ENCODE results near the gene WRAP53.

WRAP53 gene

GRCh38 chr17:7710301-7710700 is 22.0 kb downstream of the WRAP53 start:
- no peak for DNase-seq

GRCh38 chr17:7711051-7711755 is 22.9 kb downstream of the WRAP53 start:
- DNase-seq, result no peak

- no peak for DNase-seq
Observed at GRCh38 chr17:7712111-7712771, 24.0 kb downstream of the WRAP53 start.

GRCh38 chr17:7713782-7714181 is 25.5 kb downstream of the WRAP53 start:
- no peak for DNase-seq

GRCh38 chr17:7714721-7715594 is 26.7 kb downstream of the WRAP53 start:
- no peak for DNase-seq

- DNase-seq, result no peak
Observed at GRCh38 chr17:7715936-7716886, 27.9 kb downstream of the WRAP53 start.

GRCh38 chr17:7716901-7717755 is 28.9 kb downstream of the WRAP53 start, which contains the start of gene DNAH2:
Gene DNAH2, plus strand, starts transcription at chr17:7717744. Its CDS starts 1,991 bp downstream, at chr17:7719735.
- peak; percentile 74 for DNase-seq

GRCh38 chr17:7717756-7718350 is 29.6 kb downstream of the WRAP53 start:
- DNase-seq, result peak; percentile 36

GRCh38 chr17:7719661-7720060 is 31.4 kb downstream of the WRAP53 start:
- no peak for DNase-seq

GRCh38 chr17:7720125-7720524 is 31.8 kb downstream of the WRAP53 start:
- peak; percentile 48 for DNase-seq

- DNase-seq, result no peak
Observed at GRCh38 chr17:7721612-7722011, 33.3 kb downstream of the WRAP53 start.

GRCh38 chr17:7727886-7728285 is 39.6 kb downstream of the WRAP53 start:
- no peak for DNase-seq

- DNase-seq, result no peak
Observed at GRCh38 chr17:7729816-7730215, 41.5 kb downstream of the WRAP53 start.

- DNase-seq, result no peak
Observed at GRCh38 chr17:7732981-7733539, 44.8 kb downstream of the WRAP53 start.

- no peak for DNase-seq
Observed at GRCh38 chr17:7737601-7738000, 49.3 kb downstream of the WRAP53 start.

- no peak for DNase-seq
Observed at GRCh38 chr17:7739746-7740145, 51.5 kb downstream of the WRAP53 start.

GRCh38 chr17:7740481-7741001 is 52.3 kb downstream of the WRAP53 start:
- DNase-seq, result no peak

- DNase-seq, result no peak
Observed at GRCh38 chr17:7742729-7743128, 54.5 kb downstream of the WRAP53 start.

GRCh38 chr17:7744416-7744815 is 56.1 kb downstream of the WRAP53 start:
- no peak for DNase-seq

- no peak for DNase-seq
Observed at GRCh38 chr17:7745748-7746470, 57.6 kb downstream of the WRAP53 start.
